Fibroblast of upper back skin (primary cell): ENCODE results near the gene TWF2.

Experiments
- DNase-seq: peaks from one replicate; pipeline ENCODE4 v3.0.0-alpha.2; 2013

TWF2 gene

DNA sequence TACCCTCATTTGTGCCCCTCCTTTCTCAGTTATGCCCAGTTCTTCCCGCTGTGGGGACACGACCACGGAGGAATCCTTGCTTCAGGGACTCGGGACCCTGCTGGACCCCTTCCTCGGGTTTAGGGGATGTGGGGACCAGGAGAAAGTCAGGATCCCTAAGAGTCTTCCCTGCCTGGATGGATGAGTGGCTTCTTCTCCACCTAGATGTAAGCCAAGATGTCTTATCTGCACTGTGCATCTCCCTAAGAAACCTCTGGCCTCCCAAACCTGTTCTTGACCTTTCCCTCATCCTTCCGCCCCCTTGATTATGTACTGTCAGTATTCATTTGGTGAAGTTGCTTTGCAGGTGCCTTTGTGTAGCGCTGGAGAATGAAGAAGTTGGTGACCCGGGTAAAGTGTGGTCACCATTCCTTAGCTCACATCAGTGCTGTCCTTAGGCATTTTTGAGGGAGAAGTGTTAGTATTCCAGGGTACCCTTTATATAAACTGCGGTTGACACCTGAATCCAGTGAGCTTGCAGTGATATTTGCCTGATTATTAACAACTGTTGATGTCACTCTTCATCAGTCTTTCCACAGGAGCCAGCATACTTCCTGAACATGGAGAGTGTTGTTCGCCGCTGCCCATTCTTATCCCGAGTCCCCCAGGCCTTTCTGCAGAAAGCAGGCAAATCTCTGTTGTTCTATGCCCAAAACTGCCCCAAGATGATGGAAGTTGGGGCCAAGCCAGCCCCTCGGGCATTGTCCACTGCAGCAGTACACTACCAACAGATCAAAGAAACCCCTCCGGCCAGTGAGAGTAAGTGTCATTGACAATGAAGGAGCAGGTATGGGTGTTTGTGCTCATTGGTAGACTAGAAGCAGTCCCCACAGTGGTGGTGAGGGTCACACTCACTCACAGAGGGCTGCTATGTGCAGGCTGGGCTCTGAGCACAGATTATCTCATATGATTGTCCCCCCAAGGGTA is 40.0 kb downstream of the TWF2 start:
- no peak for DNase-seq

- DNase-seq, result peak; percentile 89
Measured at GRCh38 chr3:52197842-52198625, 40.9 kb downstream of the TWF2 start, which contains the start of gene ALAS1. ALAS1 (plus strand) TSS chr3:52198160; CDS start chr3:52199242, 1,082 bp downstream.

DNA sequence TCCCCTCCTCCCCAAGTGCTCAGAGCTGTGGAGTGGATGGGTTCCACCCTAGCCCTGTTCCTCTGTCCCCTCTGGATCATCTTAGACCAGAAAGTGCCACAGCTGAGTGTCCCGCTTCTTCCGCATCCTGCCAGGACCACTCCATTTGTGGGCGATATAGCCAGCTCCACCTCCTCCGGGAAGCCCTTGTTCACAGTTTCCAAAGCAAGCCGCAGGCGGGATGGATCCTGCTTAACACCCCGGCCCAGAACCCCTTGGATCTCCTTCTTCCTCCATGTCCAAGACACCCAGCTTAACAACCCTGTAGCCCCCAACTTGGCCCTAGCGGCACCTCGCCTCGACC is 41.5 kb downstream of the TWF2 start:
- DNase-seq, result no peak

GRCh38 chr3:52196977-52197376 is 42.0 kb downstream of the TWF2 start:
- DNase-seq, result no peak

GRCh38 chr3:52195823-52196331 is 43.1 kb downstream of the TWF2 start:
- DNase-seq, result peak; percentile 47

GRCh38 chr3:52195291-52195597 is 43.7 kb downstream of the TWF2 start:
- no peak for DNase-seq

DNA sequence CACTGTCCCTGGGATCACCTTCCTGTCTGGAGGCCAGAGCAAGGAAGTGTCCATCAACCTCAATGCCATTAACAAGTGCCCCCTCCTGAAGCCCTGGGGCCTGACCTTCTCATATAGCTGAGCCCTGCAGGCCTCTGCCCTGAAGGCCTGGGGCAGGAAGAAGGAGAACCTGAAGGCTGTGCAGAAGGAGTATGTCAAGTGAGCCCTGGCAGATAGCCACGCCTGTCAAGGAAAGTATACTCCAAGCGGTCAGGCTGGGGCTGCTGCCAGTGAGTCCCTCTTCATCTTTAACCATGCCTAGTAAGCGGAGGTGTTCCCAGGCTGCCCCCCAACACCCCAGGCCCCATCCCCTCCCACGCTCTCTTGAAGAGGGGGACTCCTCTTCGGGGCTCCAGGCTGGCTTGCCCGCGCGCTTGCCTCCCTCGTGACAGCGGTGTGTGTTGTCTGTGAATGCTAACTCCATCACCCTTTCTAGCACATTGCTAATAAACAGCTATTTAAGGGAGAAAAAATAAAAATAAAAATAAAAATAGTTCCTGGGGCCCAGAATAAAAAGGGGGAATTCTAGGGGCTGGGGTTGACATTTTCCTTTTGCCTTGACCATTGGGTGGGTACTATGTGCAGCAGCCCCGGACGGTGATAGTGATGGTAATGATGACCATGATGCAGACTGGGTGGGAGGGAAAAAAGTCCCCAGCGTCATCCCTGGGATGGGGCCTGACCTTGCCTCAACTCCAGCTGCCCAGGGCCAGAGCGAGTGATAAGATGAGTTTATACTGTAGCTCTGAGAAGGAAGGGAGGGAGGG is 44.3 kb downstream of the TWF2 start:
- no peak for DNase-seq

DNA sequence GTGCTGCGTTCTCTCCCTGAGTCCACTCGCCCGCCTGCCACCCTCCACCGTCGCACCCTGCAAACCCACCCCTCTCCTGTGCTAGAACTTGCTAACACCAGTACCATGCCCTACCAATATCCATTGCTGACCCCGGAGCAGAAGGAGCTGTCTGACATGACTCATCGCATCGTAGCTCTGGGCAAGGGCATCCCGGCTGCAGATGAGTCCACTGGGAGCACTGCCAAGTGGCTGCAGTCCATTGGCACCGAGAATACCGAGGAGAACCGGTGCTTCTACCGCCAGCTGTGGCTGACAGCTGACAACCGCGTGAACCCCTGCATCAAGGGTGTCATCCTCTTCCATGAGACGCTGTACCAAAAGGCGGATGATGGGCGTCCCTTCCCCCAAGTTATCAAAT is 45.9 kb downstream of the TWF2 start:
- DNase-seq, result no peak

DNA sequence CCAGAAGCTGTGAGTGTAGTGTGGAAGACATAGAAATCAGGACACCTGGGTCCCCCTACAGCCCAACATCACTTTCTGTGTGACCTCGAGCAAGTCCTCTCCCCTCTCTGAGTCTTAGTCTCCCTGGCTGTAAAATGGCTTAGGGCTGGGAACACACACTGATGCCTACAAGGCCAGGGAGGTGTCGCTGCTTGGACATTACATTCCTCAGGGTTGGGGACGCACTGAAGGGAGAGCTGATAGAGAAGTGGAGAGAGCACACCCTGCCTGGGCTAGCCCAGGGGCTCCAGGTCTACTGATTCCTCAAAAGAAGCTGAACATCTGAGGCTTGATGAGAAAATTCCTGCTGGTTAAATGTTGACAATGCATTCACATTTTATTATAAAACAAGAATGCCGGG is 47.3 kb downstream of the TWF2 start:
- DNase-seq, result no peak

GRCh38 chr3:52190294-52191074 is 48.5 kb downstream of the TWF2 start:
- DNase-seq, result peak; percentile 61

- no peak for DNase-seq
Measured at GRCh38 chr3:52188556-52188955, 50.4 kb downstream of the TWF2 start.

DNA sequence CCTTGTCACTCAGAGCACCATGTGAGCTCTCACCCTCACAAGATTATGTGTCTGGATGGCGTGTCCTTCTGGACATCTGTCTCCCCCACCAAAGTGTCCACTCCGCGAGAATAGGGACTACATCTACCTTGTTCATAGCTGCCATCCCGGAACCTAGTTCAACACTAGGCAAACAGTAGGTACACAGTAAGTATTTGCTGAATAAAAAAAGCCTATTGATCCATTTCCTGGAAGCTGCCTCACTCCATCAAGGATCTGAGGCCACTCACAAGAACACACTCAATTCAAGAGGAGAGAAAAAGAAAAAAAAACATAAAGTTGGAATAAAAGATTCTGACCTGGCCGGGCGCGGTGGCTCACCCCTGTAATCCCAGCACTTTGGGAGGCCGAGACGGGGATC is 52.2 kb downstream of the TWF2 start:
- no peak for DNase-seq

DNA sequence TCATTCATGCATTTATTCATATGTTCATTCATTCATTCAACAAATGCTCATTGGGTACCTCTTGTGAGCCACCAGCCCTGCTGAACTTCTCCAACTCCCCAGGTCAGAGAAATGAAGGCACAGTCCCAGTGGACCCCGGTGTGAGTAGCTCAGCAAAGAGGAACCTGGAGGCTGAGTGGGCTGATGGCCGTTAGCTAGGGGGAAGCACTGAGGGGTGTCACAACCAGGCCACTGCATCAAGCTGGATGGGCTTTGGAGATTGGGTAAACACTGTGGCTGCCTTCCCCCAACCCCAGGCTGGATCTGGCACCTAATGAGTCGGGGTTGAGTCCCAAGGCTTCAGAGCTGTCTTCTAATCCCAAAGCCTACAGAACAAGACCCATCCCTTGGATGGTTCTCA is 53.1 kb downstream of the TWF2 start:
- DNase-seq, result no peak

DNA sequence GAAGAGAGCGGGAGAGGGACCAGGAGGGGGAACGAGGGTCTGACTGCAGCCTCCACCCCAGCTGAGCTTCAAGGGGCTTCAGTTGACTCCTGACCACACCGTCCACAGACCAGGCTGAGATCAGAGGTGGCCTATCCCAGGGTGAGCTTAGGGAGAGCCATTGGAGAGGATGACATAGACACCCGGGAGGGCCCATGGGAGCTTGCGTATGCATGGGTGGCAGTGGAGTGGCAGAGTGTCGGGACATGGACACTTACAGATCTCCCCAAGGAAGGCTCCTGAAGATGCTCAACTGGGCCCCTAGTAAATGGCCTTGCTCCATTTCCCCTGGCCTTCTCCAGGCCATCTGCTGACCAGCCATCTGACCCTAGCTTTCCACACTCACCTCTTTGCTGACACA is 53.6 kb downstream of the TWF2 start:
- no peak for DNase-seq

DNA sequence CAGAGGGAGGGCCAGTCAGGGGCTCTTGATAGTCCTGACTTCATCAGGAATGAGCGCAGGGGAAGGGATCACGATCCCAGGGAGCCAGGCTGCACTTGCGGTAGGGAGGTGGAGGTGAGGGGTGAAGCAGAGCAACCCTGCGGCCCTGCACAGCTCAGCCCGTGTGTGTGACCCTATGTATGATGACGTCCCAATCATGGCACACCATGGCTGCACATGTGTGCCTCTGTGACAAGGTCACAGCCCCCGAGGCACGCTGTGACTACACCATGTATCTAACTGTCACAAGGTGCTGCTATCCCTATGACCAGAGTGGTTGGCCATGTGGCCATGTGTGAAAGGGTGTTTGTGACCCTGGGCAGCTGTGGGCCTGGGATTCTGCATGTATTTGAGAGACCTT is 54.3 kb downstream of the TWF2 start:
- DNase-seq, result no peak

GRCh38 chr3:52183786-52184445 is 55.0 kb downstream of the TWF2 start:
- DNase-seq, result no peak

GRCh38 chr3:52182691-52183090 is 56.3 kb downstream of the TWF2 start:
- DNase-seq, result no peak

GRCh38 chr3:52182196-52182595 is 56.8 kb downstream of the TWF2 start:
- DNase-seq, result no peak

DNA sequence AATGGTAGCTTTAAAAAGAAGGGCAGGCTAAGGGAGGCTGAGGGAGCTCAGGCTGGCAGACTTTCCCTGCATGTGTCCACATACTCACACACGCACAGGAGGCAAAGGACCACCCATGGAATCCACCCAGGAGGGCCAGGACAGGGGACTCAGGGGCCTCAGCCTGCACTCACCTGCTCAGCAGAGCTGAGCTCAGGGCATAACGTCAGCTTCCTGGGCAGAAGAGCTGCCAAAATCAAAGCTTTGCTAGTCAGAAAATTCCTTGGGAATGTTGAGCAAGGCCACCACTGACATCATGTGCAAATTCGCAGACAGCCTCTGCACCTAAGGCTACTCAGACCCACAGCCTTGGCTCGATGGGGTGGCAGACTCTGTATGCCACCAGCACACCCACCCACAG is 57.4 kb downstream of the TWF2 start:
- DNase-seq, result peak; percentile 40
